Spinal cord (tissue), 10 donors: ENCODE measurements around the gene EEF1B2. TPM values are rescaled to one million over a fixed set of nuclear protein-coding genes. Genes with fewer than 3 reads are reported as not detected.
"Not testable (repeated sequence)": the region's sequence is repeated elsewhere in the genome, so short reads cannot be mapped to it uniquely, and the experiment has no call there.

Experiments used
- DNase-seq, 6 donors: peaks; one replicate each; pipeline versions ENCODE4 v3.0.0 to v3.0.0-alpha.2; 2013 to 2015; ENCODE audit warnings: low spot score in 6 of 6, low read depth in 4 of 6
- H3K27ac ChIP-seq: one replicate; pipeline ENCODE4 v1.5.1; 2013; ENCODE audit warnings: low read depth, low read length, control low read depth
- H3K27me3 ChIP-seq: one replicate; pipeline ENCODE4 v1.6.1; 2013; ENCODE audit warnings: low read length; ENCODE audit not compliant: control insufficient read depth, insufficient read depth
- H3K36me3 ChIP-seq: one replicate; pipeline ENCODE4 v1.6.1; 2013; ENCODE audit warnings: low read length; ENCODE audit not compliant: control insufficient read depth, insufficient read depth
- H3K4me1 ChIP-seq: one replicate; pipeline ENCODE4 v1.6.1; 2013; ENCODE audit warnings: low read length; ENCODE audit not compliant: control insufficient read depth, insufficient read depth
- H3K4me3 ChIP-seq: one replicate; pipeline ENCODE4 v1.5.1; 2013; ENCODE audit warnings: low read depth, low read length, control low read depth
- H3K9me3 ChIP-seq: one replicate; pipeline ENCODE4 v1.6.1; 2013; ENCODE audit warnings: low read length; ENCODE audit not compliant: control insufficient read depth, insufficient read depth
- WGBS: methylation state at CpG from one replicate; pipeline ENCODE4 v1.1.5; 2013; ENCODE audit warnings: missing lambda C conversion rate; ENCODE audit not compliant: insufficient coverage; 5-methylcytosine and 5-hydroxymethylcytosine counted together
- polyA plus RNA-seq, 2 donors: library from polyadenylated mRNA; unstranded; fragments of 120-200 nt; gene quantifications; one replicate each; pipeline ENCODE4 v1.2.1, GENCODE V29; 2013; ENCODE audit not compliant: insufficient read length in 2 of 2
- small RNA-seq: library from RNA; depleted of rRNA; stranded (forward); fragments of <200 nt; gene quantifications from one replicate; pipeline ENCODE3, GENCODE V24; 2014; ENCODE audit warnings: low replicate concordance
- total RNA-seq, 2 donors: library from RNA; depleted of rRNA in 1 of 2; stranded (reverse); fragments of 120-200 nt in 1 of 2; fragments of >200 nt in 1 of 2; gene quantifications; one replicate each; pipeline versions ENCODE4 v1.2.3 to v1.2.4, GENCODE V29; 2013 to 2014
- donor health status: healthy.

The EEF1B2 gene
- total and polyA plus RNA-seq, 4 donors, result 211 to 508 (median 435) TPM

DNA sequence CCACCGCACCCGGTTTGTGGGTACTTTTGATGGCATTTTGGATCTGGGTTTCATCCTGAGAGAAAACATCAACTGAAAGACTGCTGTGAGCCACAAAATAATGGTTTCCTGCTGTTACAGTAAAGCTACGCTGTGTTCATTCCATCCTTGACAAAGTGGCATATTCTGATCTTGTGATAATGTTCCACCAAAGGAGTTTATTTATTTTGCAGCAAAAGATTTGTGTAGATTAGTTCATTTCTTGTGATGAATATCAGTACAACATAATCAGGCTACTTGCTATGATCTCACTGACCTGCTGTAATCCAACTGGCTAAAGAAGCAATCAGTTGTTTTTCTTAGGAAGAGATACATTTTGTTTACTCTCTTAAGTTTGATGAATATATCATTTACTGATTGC lies 45.0 kb downstream of the EEF1B2 start:
- Histone ChIP-seq H3K27me3 (no peaks in the 10 kb centered on the region), H3K4me1 (no peaks in the 10 kb centered on the region), H3K9me3 (no peaks in the 10 kb centered on the region), H3K4me3 (no peak overlapping the region), H3K27ac (no peak overlapping the region), H3K36me3 (no peaks in the 10 kb centered on the region)
- no peak for DNase-seq
- WGBS, result no CpG with 5 or more reads among the region's 3 CpGs

DNA sequence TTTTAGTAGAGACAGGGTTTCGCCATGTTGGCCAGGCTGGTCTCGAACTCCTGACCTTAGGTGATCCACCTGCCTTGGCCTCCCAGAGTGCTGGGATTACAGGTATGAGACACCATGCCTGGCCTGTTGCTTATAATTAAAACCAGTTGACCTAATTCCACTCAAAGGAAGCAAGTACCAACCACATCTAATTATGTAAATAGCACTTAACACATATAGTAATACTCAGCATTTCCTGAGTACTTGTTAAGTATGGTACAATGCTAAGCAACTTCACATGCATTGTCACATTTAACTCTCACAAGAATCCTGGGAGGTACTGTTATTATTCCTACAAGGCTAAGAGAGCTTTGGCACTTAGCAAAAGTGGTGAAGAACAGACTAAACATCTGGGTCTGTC lies 47.6 kb downstream of the EEF1B2 start:
- not testable (repeated sequence) for H3K4me1 ChIP-seq, H3K36me3 ChIP-seq, DNase-seq, H3K4me3 ChIP-seq, H3K9me3 ChIP-seq, H3K27ac ChIP-seq, H3K27me3 ChIP-seq
- 100% methylated on average over 1 of the region's 2 CpGs for WGBS

DNA sequence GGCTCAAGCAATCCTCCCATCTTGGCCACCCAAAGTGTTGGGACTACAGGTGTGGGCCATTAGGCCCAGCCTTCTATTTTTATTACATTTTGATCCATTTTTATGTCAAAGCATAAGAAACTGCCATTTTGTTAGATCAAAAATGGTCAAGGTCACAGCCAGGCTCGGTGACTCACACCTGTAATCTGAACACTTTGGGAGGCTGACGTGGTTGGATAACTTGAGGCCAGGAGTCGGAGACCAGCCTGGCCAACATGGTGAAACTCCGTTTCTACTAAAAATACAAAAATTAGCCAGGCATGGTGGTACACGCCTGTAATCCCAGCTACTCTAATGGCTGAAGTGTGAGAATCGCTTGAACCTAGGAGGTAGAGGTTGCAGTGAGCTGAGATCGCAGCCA lies 49.2 kb downstream of the EEF1B2 start:
- Histone ChIP-seq H3K27me3 (no peaks in the 10 kb centered on the region), H3K4me3 (no peak overlapping the region), H3K4me1 (no peaks in the 10 kb centered on the region), H3K9me3 (no peaks in the 10 kb centered on the region), H3K36me3 (no peaks in the 10 kb centered on the region), H3K27ac (no peak overlapping the region)
- WGBS, result 100% methylated on average over 2 of the region's 7 CpGs
- no peak for DNase-seq

DNA sequence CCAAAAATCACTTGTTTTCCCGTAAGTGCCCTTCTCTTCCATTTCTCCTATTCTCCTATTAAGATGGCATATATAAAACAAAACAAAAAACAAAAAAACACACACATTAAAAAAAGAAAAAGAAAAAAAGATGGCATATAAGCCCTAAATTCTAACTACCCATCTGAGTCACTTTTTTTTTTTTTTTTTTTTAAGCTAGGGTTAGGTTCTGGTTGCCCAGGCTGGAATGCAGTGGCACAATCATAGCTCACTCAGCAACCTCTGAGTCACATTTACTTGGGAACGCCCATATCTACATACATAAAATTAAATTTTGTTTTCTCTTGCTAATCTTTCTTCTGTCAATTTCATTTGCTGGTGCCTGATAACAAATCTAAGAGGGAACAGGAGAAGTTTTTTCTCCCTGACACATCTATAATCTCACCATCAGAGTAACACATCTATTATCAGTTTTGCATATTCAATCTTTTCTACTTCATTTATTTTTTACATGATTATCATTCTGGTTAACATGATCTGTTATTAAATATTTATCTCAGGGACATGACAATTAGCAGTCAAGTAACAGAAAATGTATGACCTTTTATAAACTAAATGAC lies 52.1 kb downstream of the EEF1B2 start:
- no peaks in the 10 kb centered on the region for H3K36me3 ChIP-seq
- no peaks in the 10 kb centered on the region for H3K4me1 ChIP-seq
- no peak overlapping the region for H3K4me3 ChIP-seq
- no peaks in the 10 kb centered on the region for H3K27me3 ChIP-seq
- WGBS, result 83% methylated on average over 1 of the region's 2 CpGs
- no peaks in the 10 kb centered on the region for H3K9me3 ChIP-seq
- no peak overlapping the region for H3K27ac ChIP-seq
- no peak for DNase-seq

Small RNAs within 50 kb of the gene (small RNA-seq; reads per million reads assigned to genes)
- gene RF00134, result not detected
- gene RF02271, result not detected
- gene SNORA41, result not detected
- 0.37 reads per million, percentile 41 among the genes with 10 or more reads in this experiment for gene SNORD51

Other genes with a start within 250 kb of the EEF1B2 start
- gene INO80D, start 73.7 kb upstream of the EEF1B2 start, total RNA-seq, result 10 to 100 TPM; 11.6 to 24.3 TPM
- 1 to 10 TPM; 6.6 to 8.8 TPM for gene INO80D, start 73.7 kb upstream of the EEF1B2 start, polyA plus RNA-seq
- 100 to 1,000 TPM; 115 to 181 TPM for gene NDUFS1, start 451 bp upstream of the EEF1B2 start, total RNA-seq
- gene NDUFS1, start 451 bp upstream of the EEF1B2 start, polyA plus RNA-seq, result 10 to 100 TPM; 76.7 to 80.2 TPM
- 10 to 100 TPM; 26.1 to 40.5 TPM for gene ZDBF2, start 114.8 kb downstream of the EEF1B2 start, total RNA-seq
- 10 to 100 TPM in 1 of 2 donors, 1 to 10 TPM in 1; 8.8 to 13.1 TPM for gene ZDBF2, start 114.8 kb downstream of the EEF1B2 start, polyA plus RNA-seq